GM21825 (cell line): ENCODE data around the gene MED12L.
"Not testable (repeated sequence)": the region's sequence is repeated elsewhere in the genome, so short reads cannot be mapped to it uniquely, and the experiment has no call there.

Source experiments
- ATAC-seq: cut with Tn5 transposase; IDR thresholded peaks from one replicate; pipeline ENCODE4 v1.9.1; 2021; ENCODE audit warnings: mild to moderate bottlenecking, moderate library complexity; ENCODE audit not compliant: unreplicated experiment

MED12L gene

GRCh38 chr3:151362751-151363174, 277.3 kb downstream of the MED12L start:
- no peak for ATAC-seq

GRCh38 chr3:151366993-151367392, 281.5 kb downstream of the MED12L start:
- ATAC-seq = no peak

- ATAC-seq = no peak
These were observed 282.0 kb downstream of the MED12L start for GRCh38 chr3:151367448-151367847.

- ATAC-seq = no peak
These were observed 286.1 kb downstream of the MED12L start for GRCh38 chr3:151371526-151371925.

GRCh38 chr3:151372063-151372820, 286.8 kb downstream of the MED12L start:
- no peak for ATAC-seq

- ATAC-seq = peak; percentile 51
These were observed 292.4 kb downstream of the MED12L start for GRCh38 chr3:151377768-151378385.

- peak; percentile 28 for ATAC-seq
These were observed 293.7 kb downstream of the MED12L start for GRCh38 chr3:151379083-151379734.

- ATAC-seq = peak; percentile 49
These were observed 297.2 kb downstream of the MED12L start for GRCh38 chr3:151382671-151383070.

GRCh38 chr3:151383111-151383510, 297.6 kb downstream of the MED12L start:
- no peak for ATAC-seq

GRCh38 chr3:151383956-151384355, 298.5 kb downstream of the MED12L start:
- peak; percentile 43 for ATAC-seq

GRCh38 chr3:151384741-151385174, 299.3 kb downstream of the MED12L start, which contains the start of gene P2RY12:
Gene P2RY12 (minus strand): TSS chr3:151384753. CDS start chr3:151338845, 45,908 bp downstream.
- peak; percentile 36 for ATAC-seq

- ATAC-seq = no peak
These were observed 300.6 kb downstream of the MED12L start for GRCh38 chr3:151386056-151386455.

- ATAC-seq = no peak
These were observed 302.0 kb downstream of the MED12L start for GRCh38 chr3:151387432-151387831.

GRCh38 chr3:151387842-151388241, 302.4 kb downstream of the MED12L start:
- no peak for ATAC-seq

- no peak for ATAC-seq
These were observed 306.3 kb downstream of the MED12L start for GRCh38 chr3:151391720-151392119.

- not testable (repeated sequence) for ATAC-seq
These were observed 306.7 kb downstream of the MED12L start for GRCh38 chr3:151392191-151392590.

- ATAC-seq = no peak
These were observed 307.8 kb downstream of the MED12L start for GRCh38 chr3:151393146-151393830.

GRCh38 chr3:151393941-151394340, 308.5 kb downstream of the MED12L start:
- ATAC-seq = no peak

- ATAC-seq = no peak
These were observed 309.1 kb downstream of the MED12L start for GRCh38 chr3:151394611-151395010.

- no peak for ATAC-seq
These were observed 310.3 kb downstream of the MED12L start for GRCh38 chr3:151395806-151396205.

- ATAC-seq = no peak
These were observed 313.4 kb downstream of the MED12L start for GRCh38 chr3:151398895-151399294.
